Naive thymus-derived CD4-positive, alpha-beta T cell (primary cell): Measurements from ENCODE around the gene NTRK1. TPM values are rescaled to one million over a fixed set of nuclear protein-coding genes. Genes with fewer than 3 reads are reported as not detected.
"Not testable (repeated sequence)": the region's sequence is repeated elsewhere in the genome, so short reads cannot be mapped to it uniquely, and the experiment has no call there.

Experiments used
- ATAC-seq: fragments of 150-1000 bp; cut with Tn5 transposase; 2 replicates; pipeline ENCODE4 v1.10.0; 2021; ENCODE audit warnings: mild to moderate bottlenecking, moderate library complexity
- CTCF ChIA-PET: fragments of 350-600 bp; sonication (Branson Sonifier 250); formaldehyde crosslinking; loops from one replicate; lab custom pipeline; 2021; ENCODE audit warnings: antibody characterized with exemption; lab: Charles Lee
- POLR2A ChIA-PET: fragments of 350-600 bp; sonication (Branson Sonifier 250); formaldehyde crosslinking; loops from one replicate; lab custom pipeline; 2021; ENCODE audit warnings: antibody characterized with exemption, inconsistent platforms; lab: Charles Lee
- DNase-seq, 9 donors: peaks; one replicate each; pipeline versions ENCODE4 v3.0.0 to v3.0.0-alpha.2; 2020 to 2022; ENCODE audit warnings: mixed read lengths in 1 of 9
- H3K27ac ChIP-seq: one replicate; pipeline ENCODE4 v1.7.0; 2013; ENCODE audit warnings: mild to moderate bottlenecking, low read depth, low read length, moderate library complexity
- H3K27me3 ChIP-seq, 2 donors: one replicate each; pipeline ENCODE4 v1.7.0; 2013; ENCODE audit warnings: low read length in 2 of 2, mild to moderate bottlenecking in 2 of 2, moderate library complexity in 2 of 2; ENCODE audit not compliant: control insufficient read depth in 2 of 2, insufficient read depth in 2 of 2
- H3K36me3 ChIP-seq, 3 experiments: 1 replicate in 2 of 3; 2 replicates in 1 of 3; pipeline ENCODE4 v1.7.0; 2013; ENCODE audit warnings: low read length in 3 of 3, mild to moderate bottlenecking in 3 of 3, moderate library complexity in 1 of 3; ENCODE audit not compliant: insufficient read depth in 3 of 3, control insufficient read depth in 2 of 3
- H3K4me1 ChIP-seq, 2 donors: one replicate each; pipeline ENCODE4 v1.7.0; 2013; ENCODE audit warnings: low read length in 2 of 2, mild to moderate bottlenecking in 2 of 2, moderate library complexity in 1 of 2; ENCODE audit not compliant: control insufficient read depth in 2 of 2, insufficient read depth in 2 of 2
- H3K4me3 ChIP-seq: 2 replicates; pipeline ENCODE4 v1.7.0; 2013; ENCODE audit warnings: mild to moderate bottlenecking, low read length
- H3K9me3 ChIP-seq, 3 experiments: 1 replicate in 2 of 3; 2 replicates in 1 of 3; pipeline ENCODE4 v1.7.0; 2013; ENCODE audit warnings: low read length in 3 of 3; ENCODE audit not compliant: control insufficient read depth in 2 of 3
- H3K27ac Mint-ChIP-seq, 9 donors: one replicate each; pipeline ENCODE4 v1.8.0; 2020 to 2022; ENCODE audit warnings: mixed read lengths in 9 of 9, mild to moderate bottlenecking in 8 of 9, moderate library complexity in 5 of 9, inconsistent platforms in 2 of 9
- H3K27me3 Mint-ChIP-seq, 5 donors: one replicate each; pipeline ENCODE4 v1.8.0; 2021 to 2022; ENCODE audit warnings: mixed read lengths in 5 of 5, mild to moderate bottlenecking in 1 of 5
- H3K36me3 Mint-ChIP-seq, 5 donors: one replicate each; pipeline ENCODE4 v1.8.0; 2020 to 2022; ENCODE audit warnings: mixed read lengths in 5 of 5, mild to moderate bottlenecking in 3 of 5, inconsistent platforms in 1 of 5
- H3K4me1 Mint-ChIP-seq, 7 donors: one replicate each; pipeline ENCODE4 v1.8.0; 2020 to 2022; ENCODE audit warnings: mixed read lengths in 7 of 7, mild to moderate bottlenecking in 3 of 7, inconsistent platforms in 1 of 7
- H3K4me3 Mint-ChIP-seq, 10 donors: one replicate each; pipeline ENCODE4 v1.8.0; 2020 to 2022; ENCODE audit warnings: mild to moderate bottlenecking in 10 of 10, mixed read lengths in 10 of 10, moderate library complexity in 6 of 10, inconsistent platforms in 2 of 10
- H3K9me3 Mint-ChIP-seq, 11 donors: one replicate each; pipeline ENCODE4 v1.8.0; 2020 to 2022; ENCODE audit warnings: mixed read lengths in 11 of 11, mild to moderate bottlenecking in 4 of 11, inconsistent platforms in 1 of 11, moderate library complexity in 1 of 11
- intact Hi-C, 2 donors: fragments of 100-400 bp; cut with micrococcal nuclease; formaldehyde crosslinking; loops; one replicate each; pipeline ENCODE4 v1.15.1; 2023
- polyA plus RNA-seq, 2 donors: library from polyadenylated mRNA; unstranded; fragments of 300-500 nt; fragmentation: Illumina TruSeq; gene quantifications; one replicate each; pipeline ENCODE4 v1.2.3, GENCODE V29; 2021
- total RNA-seq, 6 experiments: library from RNA in 5 of 6; stranded (reverse) in 5 of 6; gene quantifications; 1 replicate in 5 of 6; 2 replicates in 1 of 6; pipeline ENCODE4 v1.2.3 and lab custom pipeline; 2021 to 2026

The NTRK1 gene
- total and polyA plus RNA-seq, 7 experiments from 2014 or later = 0.09 to 17.3 (median 3.3) TPM; not detected in 3

DNA sequence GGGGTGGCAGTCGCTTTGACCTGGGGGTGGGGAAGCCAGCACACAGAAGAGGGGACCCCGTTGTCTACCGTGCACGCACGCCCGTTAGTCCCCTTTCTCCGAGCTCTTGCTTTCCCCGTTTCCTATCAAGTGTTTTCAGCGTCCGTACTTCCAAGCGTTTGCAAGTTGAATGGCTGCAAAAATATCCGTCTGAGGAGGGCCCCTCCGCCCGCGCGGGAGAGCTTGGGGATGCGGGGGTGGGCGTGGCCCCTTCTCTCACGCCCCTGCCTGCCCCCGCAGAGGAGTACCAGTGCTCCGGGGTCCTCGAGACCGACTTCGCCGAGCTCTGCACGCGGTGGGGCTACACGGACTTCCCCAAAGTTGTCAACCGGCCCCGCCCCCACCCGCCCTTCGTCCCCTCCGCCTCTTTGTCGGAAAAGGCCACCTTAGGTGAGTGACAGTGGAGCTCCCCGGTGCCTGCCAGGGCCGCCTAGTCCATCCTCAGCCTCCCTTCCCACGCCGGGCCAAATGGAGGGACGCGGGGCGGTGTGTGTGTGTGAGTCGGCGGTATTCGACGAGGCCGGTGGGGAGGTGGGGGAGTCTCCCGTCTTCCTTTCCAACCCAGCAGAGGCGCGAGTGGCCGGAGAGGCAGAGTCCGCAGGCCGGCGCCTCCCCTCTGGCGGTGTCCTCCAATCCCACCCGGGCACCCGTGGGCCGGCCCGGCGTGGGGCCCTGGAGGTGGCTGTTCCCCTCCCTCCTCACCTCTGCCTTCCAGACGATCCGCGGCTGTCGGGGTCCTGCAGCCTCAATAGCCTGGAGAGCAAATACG lies 63.2 kb downstream of the NTRK1 start:
- Histone ChIP-seq H3K4me3 (no peak overlapping the region), H3K36me3 (no peaks in the 10 kb centered on the region), H3K27me3 (peaks cover 17 to 44% of the 10 kb centered on the region in 2 donors), H3K27ac (no peak overlapping the region), H3K4me1 (peaks cover 0 to 8% of the 10 kb centered on the region in 2 donors), H3K9me3 (no peaks in the 10 kb centered on the region)
- Mint-ChIP-seq H3K27me3 (peaks cover 77 to 95% (median 83%) of the 10 kb centered on the region in 5 donors), H3K9me3 (no peaks in the 10 kb centered on the region), H3K4me1 (peaks cover 12 to 33% (median 27%) of the 10 kb centered on the region in 7 donors), H3K36me3 (peaks cover 0 to 3% (median 0%) of the 10 kb centered on the region in 5 donors), H3K27ac (no peak overlapping the region), H3K4me3 (peak overlapping the region in 6 of 10 donors; percentile 17 to 83 (median 50))
- DNase-seq (no peak), ATAC-seq (no peak)
- ChIA-PET CTCF (interaction anchor here (1.0 to 1.9 kb wide), 2 partner anchors 32 to 46 kb away, joined by 4 to 5 read pairs; no protein-coding TSS in a partner anchor), POLR2A (no interaction called here)
- intact Hi-C loops = no loop called here

DNA sequence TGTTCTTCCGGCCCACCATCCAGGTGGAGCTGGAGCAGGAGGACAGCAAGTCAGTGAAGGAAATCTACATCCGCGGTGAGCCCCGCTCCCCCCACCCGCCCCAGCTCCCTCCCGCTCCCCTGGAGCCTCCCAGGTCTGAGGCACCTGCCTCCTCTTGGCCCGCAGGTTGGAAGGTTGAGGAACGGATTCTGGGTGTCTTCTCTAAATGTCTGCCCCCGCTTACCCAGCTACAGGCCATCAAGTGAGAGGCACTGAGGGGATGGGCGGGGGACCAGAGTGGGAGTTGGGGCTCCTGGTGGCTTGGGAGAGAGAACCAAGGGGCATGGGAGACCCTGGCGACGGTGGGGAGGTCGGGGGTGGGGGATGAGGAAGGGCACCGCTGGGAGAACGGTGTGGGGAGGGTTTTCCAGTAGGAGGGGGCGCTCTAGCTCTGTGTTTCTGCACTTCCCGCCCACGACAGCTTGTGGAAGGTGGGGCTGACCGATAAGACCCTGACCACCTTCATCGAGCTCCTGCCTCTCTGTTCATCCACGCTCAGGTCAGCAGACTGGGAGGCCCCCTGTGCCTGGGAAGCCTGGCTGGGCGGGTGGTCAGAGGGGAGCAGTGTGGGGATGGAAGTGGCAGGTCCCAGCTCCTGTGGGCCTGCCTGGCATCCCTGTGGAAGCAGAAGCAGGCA lies 64.0 kb downstream of the NTRK1 start:
- H3K36me3 Mint-ChIP-seq = peaks cover 0 to 3% (median 0%) of the 10 kb centered on the region in 5 donors
- no peak overlapping the region for H3K4me3 ChIP-seq
- no peaks in the 10 kb centered on the region for H3K9me3 Mint-ChIP-seq
- no peak for DNase-seq
- no peak overlapping the region for H3K27ac ChIP-seq
- peaks cover 12 to 33% (median 27%) of the 10 kb centered on the region in 7 donors for H3K4me1 Mint-ChIP-seq
- ChIA-PET CTCF (interaction anchor here (1.0 to 1.9 kb wide), 3 partner anchors 33 to 85 kb away, joined by 4 to 6 read pairs (median 5); no protein-coding TSS in a partner anchor), POLR2A (no interaction called here)
- peaks cover 0 to 8% of the 10 kb centered on the region in 2 donors for H3K4me1 ChIP-seq
- H3K36me3 ChIP-seq = no peaks in the 10 kb centered on the region
- H3K27me3 Mint-ChIP-seq = peaks cover 79 to 95% (median 82%) of the 10 kb centered on the region in 5 donors
- no peak overlapping the region for H3K27ac Mint-ChIP-seq
- H3K4me3 Mint-ChIP-seq = peak overlapping the region in 4 of 10 donors; percentile 4 to 63 (median 20)
- no peaks in the 10 kb centered on the region for H3K9me3 ChIP-seq
- intact Hi-C loops = loop anchor here in 1 of 2 donors (5.0 kb wide), 1 partner anchor 197 kb away; the partner anchor contains the start of genes ISG20L2 and METTL25B
- H3K27me3 ChIP-seq = peaks cover 21 to 44% of the 10 kb centered on the region in 2 donors
- no peak for ATAC-seq

DNA sequence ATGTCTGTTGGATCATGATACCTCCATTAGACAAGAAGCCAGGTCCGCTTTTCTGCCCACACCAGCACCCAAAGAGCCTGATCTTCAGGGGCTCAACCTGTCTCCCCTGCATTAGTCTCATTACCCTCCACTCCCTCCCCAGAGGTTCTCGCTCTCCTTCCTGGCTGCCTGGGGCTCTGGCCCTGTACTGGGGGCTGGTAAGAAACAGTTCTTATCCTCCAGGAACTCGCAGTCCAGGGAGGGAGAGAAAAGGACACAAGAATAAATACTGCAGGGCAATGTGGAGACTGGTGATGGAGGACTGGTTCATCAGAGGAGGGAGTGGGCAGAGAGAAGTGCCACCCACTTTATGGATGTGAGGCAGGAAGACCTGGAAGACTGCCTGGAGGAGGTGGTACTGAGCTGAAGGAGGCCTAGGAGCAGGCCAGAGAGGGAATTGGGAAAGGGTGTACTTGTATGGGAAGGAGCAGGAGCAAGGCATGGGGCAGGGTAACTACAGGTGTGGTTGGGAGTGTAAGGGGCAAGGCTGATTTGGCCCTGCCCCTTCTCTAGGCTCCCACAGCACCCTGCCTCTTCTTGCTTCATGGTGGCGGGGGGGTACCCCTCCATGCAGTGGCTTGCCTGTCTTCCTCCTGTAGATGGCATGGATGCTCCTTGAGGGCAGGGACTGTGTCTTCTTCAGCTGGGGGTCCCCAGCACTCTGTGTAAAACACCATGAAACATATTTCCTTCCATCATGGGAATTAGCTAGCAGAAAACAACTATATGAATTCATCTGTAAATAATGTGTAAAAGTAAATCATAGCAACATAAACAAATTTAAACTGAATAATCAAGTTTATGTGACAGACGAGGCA lies 64.7 kb downstream of the NTRK1 start:
- H3K27me3 Mint-ChIP-seq = peaks cover 81 to 95% (median 86%) of the 10 kb centered on the region in 5 donors
- no peak overlapping the region for H3K27ac Mint-ChIP-seq
- H3K36me3 Mint-ChIP-seq = peaks cover 0 to 3% (median 0%) of the 10 kb centered on the region in 5 donors
- Histone ChIP-seq H3K4me3 (no peak overlapping the region), H3K9me3 (no peaks in the 10 kb centered on the region), H3K27me3 (peaks cover 21 to 41% of the 10 kb centered on the region in 2 donors), H3K27ac (no peak overlapping the region), H3K36me3 (no peaks in the 10 kb centered on the region), H3K4me1 (peaks cover 0 to 8% of the 10 kb centered on the region in 2 donors)
- H3K9me3 Mint-ChIP-seq = no peaks in the 10 kb centered on the region
- H3K4me3 Mint-ChIP-seq = peak overlapping the region in 2 of 10 donors; percentile 11 to 13
- ChIA-PET CTCF (interaction anchor here (1.7 to 1.9 kb wide), 2 partner anchors 45 to 86 kb away, joined by 5 to 6 read pairs; no protein-coding TSS in a partner anchor), POLR2A (interaction anchor here (0.8 kb wide), 1 partner anchor 35 kb away, joined by 3 read pairs; no protein-coding TSS in a partner anchor)
- peaks cover 12 to 33% (median 25%) of the 10 kb centered on the region in 7 donors for H3K4me1 Mint-ChIP-seq
- DNase-seq (no peak), ATAC-seq (no peak)
- intact Hi-C loops = loop anchor here (2.0 to 5.0 kb wide), 3 partner anchors 15 to 299 kb away; partner anchors contain the start of genes ISG20L2 (in 1 of the 2) and METTL25B (in 1 of the 2)

DNA sequence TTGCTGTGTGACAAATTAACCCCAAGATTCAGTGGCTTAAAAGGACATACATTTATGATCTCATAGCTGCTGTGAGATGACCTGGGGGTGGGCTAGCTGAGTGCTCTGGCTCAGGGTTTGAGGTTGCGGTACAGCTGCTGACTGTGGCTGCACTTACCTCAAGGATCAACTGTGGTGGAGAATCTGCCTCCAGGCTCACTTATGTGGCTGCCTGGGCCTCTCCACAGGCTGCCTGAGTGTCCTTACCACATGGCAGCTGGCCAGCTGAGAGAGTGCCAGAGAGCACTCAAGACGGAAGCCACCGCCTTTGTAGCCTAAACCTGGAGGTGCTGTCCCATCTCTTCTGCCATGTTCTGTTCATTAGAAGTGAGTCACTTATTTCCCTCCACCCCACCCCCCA lies 65.5 kb downstream of the NTRK1 start:
- H3K27ac ChIP-seq = no peak overlapping the region
- H3K27me3 Mint-ChIP-seq = peaks cover 80 to 95% (median 85%) of the 10 kb centered on the region in 5 donors
- peaks cover 21 to 37% of the 10 kb centered on the region in 2 donors for H3K27me3 ChIP-seq
- DNase-seq = no peak
- CTCF ChIA-PET = interaction anchor here (1.7 kb wide), 1 partner anchor 87 kb away, joined by 6 read pairs; no protein-coding TSS in a partner anchor
- H3K36me3 ChIP-seq = no peaks in the 10 kb centered on the region
- peaks cover 0 to 3% (median 0%) of the 10 kb centered on the region in 5 donors for H3K36me3 Mint-ChIP-seq
- H3K27ac Mint-ChIP-seq = no peak overlapping the region
- H3K9me3 ChIP-seq = no peaks in the 10 kb centered on the region
- peaks cover 0 to 8% of the 10 kb centered on the region in 2 donors for H3K4me1 ChIP-seq
- intact Hi-C loops = loop anchor here (2.0 to 5.0 kb wide), 3 partner anchors 15 to 299 kb away; partner anchors contain the start of genes ISG20L2 (in 1 of the 2) and METTL25B (in 1 of the 2)
- POLR2A ChIA-PET = interaction anchor here (0.8 kb wide), 1 partner anchor 36 kb away, joined by 3 read pairs; no protein-coding TSS in a partner anchor
- ATAC-seq = peak; percentile 30
- H3K4me3 ChIP-seq = no peak overlapping the region
- peaks cover 13 to 29% (median 26%) of the 10 kb centered on the region in 7 donors for H3K4me1 Mint-ChIP-seq
- no peaks in the 10 kb centered on the region for H3K9me3 Mint-ChIP-seq
- peak overlapping the region in 2 of 10 donors; percentile 11 to 67 for H3K4me3 Mint-ChIP-seq

DNA sequence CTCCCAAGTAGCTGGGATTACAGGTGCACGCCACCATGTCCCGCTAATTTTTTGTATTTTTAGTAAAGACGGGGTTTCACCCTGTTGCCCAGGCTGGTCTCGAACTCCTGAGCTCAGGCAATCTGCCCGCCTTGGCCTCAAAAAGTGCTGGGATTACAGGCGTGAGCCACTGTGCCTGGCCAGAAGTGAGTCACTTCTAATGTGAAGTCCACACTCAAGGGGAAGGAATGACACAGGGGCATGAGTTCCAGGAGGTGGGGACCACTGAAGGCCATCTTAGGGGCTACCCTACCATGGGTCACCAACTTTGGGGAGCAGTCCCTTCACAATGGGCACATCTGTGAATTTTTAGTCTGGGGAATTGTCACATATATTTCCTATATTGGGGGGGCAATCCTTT lies 66.0 kb downstream of the NTRK1 start:
- H3K27me3 Mint-ChIP-seq = peaks cover 79 to 93% (median 85%) of the 10 kb centered on the region in 5 donors
- H3K4me1 Mint-ChIP-seq = peaks cover 18 to 34% (median 29%) of the 10 kb centered on the region in 7 donors
- H3K4me3 Mint-ChIP-seq = peak overlapping the region in 3 of 10 donors; percentile 19 to 67 (median 41)
- H3K4me3 ChIP-seq, POLR2A ChIA-PET, H3K9me3 ChIP-seq, H3K36me3 Mint-ChIP-seq, ATAC-seq, H3K36me3 ChIP-seq, H3K9me3 Mint-ChIP-seq, H3K27ac ChIP-seq, DNase-seq, H3K27ac Mint-ChIP-seq, H3K4me1 ChIP-seq: not testable (repeated sequence)
- CTCF ChIA-PET = interaction anchor here (0.6 to 2.6 kb wide), 5 partner anchors 13 to 132 kb away, joined by 3 to 16 read pairs (median 5); partner anchors contain the start of gene SH2D2A
- peaks cover 19 to 32% of the 10 kb centered on the region in 2 donors for H3K27me3 ChIP-seq
- intact Hi-C loops = loop anchor here (1.0 to 5.0 kb wide), 8 partner anchors 16 to 300 kb away; partner anchors contain the start of genes ISG20L2 (in 1 of the 2) and METTL25B (in 1 of the 2)
